Endothelial cell of umbilical vein (primary cell): ENCODE data around the gene BTK. TPM values are rescaled to one million over a fixed set of nuclear protein-coding genes. Genes with fewer than 3 reads are reported as not detected.

Experiments
- BruUV-seq: library from RNA; stranded (reverse); fragments of 400-500 nt; replicated peaks from 2 replicates; lab custom pipeline; 2021; lab: Mats Ljungman, UMichigan
- CTCF ChIA-PET: fragments of 300-600, 350-600 bp; sonication (Branson Sonifier 250); formaldehyde crosslinking; loops from one replicate; lab custom pipeline; 2021; ENCODE audit warnings: antibody characterized with exemption, inconsistent platforms; lab: Charles Lee
- POLR2A ChIA-PET: fragments of 300-600, 350-600 bp; sonication (Branson Sonifier 250); formaldehyde crosslinking; loops from one replicate; lab custom pipeline; 2021; ENCODE audit warnings: antibody characterized with exemption, inconsistent platforms; lab: Charles Lee
- DNase-seq: peaks from one replicate; pipeline ENCODE4 v3.0.0-alpha.2; 2011; ENCODE audit warnings: low read depth, low spot score
- FAIRE-seq: peaks from 2 replicates; lab custom pipeline; 2011; peaks lifted over from hg19 to GRCh38; lab: Jason Lieb, UNC
- H2AFZ ChIP-seq: 2 replicates; pipeline ENCODE4 v1.6.0; 2012; ENCODE audit warnings: low read depth, low read length, control low read depth, inconsistent platforms
- H3K27ac ChIP-seq: 2 replicates; pipeline ENCODE4 v1.5.1; 2011; ENCODE audit warnings: low read depth, mild to moderate bottlenecking, control low read depth, low read length, moderate library complexity; ENCODE audit not compliant: insufficient read depth
- H3K27me3 ChIP-seq, 2 experiments: 2 replicates each; pipeline versions ENCODE4 v1.6.0 to v1.6.1; 2011; ENCODE audit warnings: low read length in 2 of 2, mixed read lengths in 1 of 2; ENCODE audit not compliant: control insufficient read depth in 2 of 2, insufficient read depth in 2 of 2
- H3K36me3 ChIP-seq, 2 experiments: 2 replicates in 1 of 2; 3 replicates in 1 of 2; pipeline ENCODE4 v1.5.1; 2011; ENCODE audit warnings: low read length in 2 of 2, mild to moderate bottlenecking in 1 of 2, moderate library complexity in 1 of 2; ENCODE audit not compliant: control insufficient read depth in 2 of 2, insufficient read depth in 2 of 2; ENCODE audit errors: extremely low read depth in 1 of 2
- H3K4me1 ChIP-seq: 3 replicates; pipeline ENCODE4 v1.5.1; 2011; ENCODE audit warnings: mild to moderate bottlenecking, low read length; ENCODE audit not compliant: control insufficient read depth, insufficient read depth; ENCODE audit errors: extremely low read depth
- H3K4me2 ChIP-seq: 2 replicates; pipeline ENCODE4 v1.6.1; 2011; ENCODE audit warnings: low read length, control low read depth, mixed read lengths; ENCODE audit not compliant: insufficient read depth
- H3K4me3 ChIP-seq, 3 experiments: fragments of 200-600 bp in 1 of 3; sonication (generic), shearing (Covaris generic) in 1 of 3; replicated peaks in 1 of 3; 2 replicates each; pipeline ENCODE4 v1.5.1; 2011 to 2016; ENCODE audit warnings: control low read depth in 3 of 3, low read length in 3 of 3, mild to moderate bottlenecking in 2 of 3, inconsistent platforms in 1 of 3, low read depth in 1 of 3, moderate library complexity in 1 of 3; ENCODE audit not compliant: insufficient read depth in 1 of 3
- H3K79me2 ChIP-seq: 2 replicates; pipeline ENCODE4 v1.6.0; 2012; ENCODE audit warnings: low read length, inconsistent platforms; ENCODE audit not compliant: control insufficient read depth, insufficient read depth
- H3K9ac ChIP-seq: replicated peaks from 2 replicates; pipeline ENCODE3; 2011; ENCODE audit warnings: low read length, control low read depth; ENCODE audit not compliant: insufficient read depth; ENCODE audit errors: extremely low read depth
- H3K9me1 ChIP-seq: replicated peaks from 3 replicates; pipeline ENCODE4 v1.6.0; 2011; ENCODE audit warnings: mild to moderate bottlenecking, low read length; ENCODE audit not compliant: control insufficient read depth, insufficient read depth; ENCODE audit errors: extremely low read depth
- H3K9me3 ChIP-seq: replicated peaks from 2 replicates; pipeline ENCODE4 v1.5.1; 2012; ENCODE audit warnings: low read length, inconsistent platforms; ENCODE audit not compliant: control insufficient read depth, insufficient read depth
- H4K20me1 ChIP-seq: replicated peaks from 2 replicates; pipeline ENCODE3; 2011; ENCODE audit warnings: mild to moderate bottlenecking, low read length; ENCODE audit not compliant: control insufficient read depth, insufficient read depth; ENCODE audit errors: extremely low read depth
- EZH2 ChIP-seq: IDR thresholded peaks from 2 replicates; pipeline ENCODE4 v1.6.1; 2012; ENCODE audit warnings: borderline replicate concordance, low read depth, mild to moderate bottlenecking, moderate library complexity, low read length, inconsistent platforms; ENCODE audit not compliant: severe bottlenecking
- JUN ChIP-seq: IDR thresholded peaks from 2 replicates; pipeline ENCODE4 v1.6.1; 2011; ENCODE audit warnings: borderline replicate concordance, low read depth; ENCODE audit not compliant: insufficient read length, insufficient read depth
- POLR2A ChIP-seq: IDR thresholded peaks from 2 replicates; pipeline ENCODE4 v1.6.1; 2012; ENCODE audit warnings: low read depth, mild to moderate bottlenecking, control low read depth, low read length
- POLR2AphosphoS5 ChIP-seq: IDR thresholded peaks from 2 replicates; pipeline ENCODE4 v1.6.1; 2012; ENCODE audit warnings: low read depth, mild to moderate bottlenecking, control low read depth, low read length, moderate library complexity; ENCODE audit not compliant: insufficient read depth
- dilution Hi-C: fragments of 300-500 bp; cut with MboI; formaldehyde crosslinking; loops from one replicate; pipeline ENCODE4 v1.15.0; 2019; ENCODE audit warnings: low sequenced_read_pairs; ENCODE audit not compliant: extremely low pct_ligation_motif_present
- intact Hi-C: fragments of 100-400 bp; cut with micrococcal nuclease; formaldehyde crosslinking; loops from one replicate; pipeline ENCODE4 v1.10.0; 2022
- polyA plus RNA-seq, 4 experiments: library from polyadenylated mRNA; depleted of rRNA in 3 of 4; stranded (reverse) in 3 of 4; unstranded in 1 of 4; fragments of >200 nt; gene quantifications; 2 replicates each; pipeline versions ENCODE4 v1.2.1 to v1.2.3, GENCODE V29; 2011 to 2012; ENCODE audit warnings: missing spikeins in 1 of 4
- total RNA-seq: library from RNA; stranded (reverse); gene quantifications from 2 replicates; pipeline ENCODE4 v1.2.3, GENCODE V29; 2021
- TF ChIP-seq, protein P1 (sequence below), 2 donors: IDR thresholded peaks; 1 replicate in 1 of 2; 2 replicates in 1 of 2; pipeline ENCODE4 v1.5.1; 2011; ENCODE audit warnings: low read length in 2 of 2, mild to moderate bottlenecking in 2 of 2, moderate library complexity in 2 of 2, control low read depth in 1 of 2, inconsistent platforms in 1 of 2, low read depth in 1 of 2; ENCODE audit not compliant: insufficient read depth in 1 of 2; ENCODE audit errors: extremely low read depth in 1 of 2
- TF ChIP-seq, protein P2 (sequence below): IDR thresholded peaks from 2 replicates; pipeline ENCODE4 v1.6.1; 2011; ENCODE audit not compliant: insufficient read depth, insufficient read length

The BTK gene
- total and polyA plus RNA-seq, 2 donors (not counting 3 experiments of a cell fraction or from before 2014, with no cell fraction given) = 0.11 to 0.13 TPM

- Histone ChIP-seq H3K9me1 (no peaks in the 10 kb centered on the region), H3K27me3 (no peaks in the 10 kb centered on the region), H3K27ac (no peak overlapping the region), H2AFZ (no peak overlapping the region), H3K4me2 (no peak overlapping the region), H3K4me1 (peaks cover 10% of the 10 kb centered on the region), H3K9ac (no peak overlapping the region), H3K4me3 (no peak overlapping the region), H3K36me3 (peaks cover 0 to 4% of the 10 kb centered on the region in 2 experiments), H4K20me1 (no peaks in the 10 kb centered on the region), H3K9me3 (no peaks in the 10 kb centered on the region), H3K79me2 (peaks cover 10% of the 10 kb centered on the region)
- ChIA-PET POLR2A (no interaction called here), CTCF (no interaction called here)
- TF ChIP-seq POLR2A (no peak), JUN (no peak), EZH2 (no peak), POLR2AphosphoS5 (no peak)
- TF ChIP-seq, protein P1, sequence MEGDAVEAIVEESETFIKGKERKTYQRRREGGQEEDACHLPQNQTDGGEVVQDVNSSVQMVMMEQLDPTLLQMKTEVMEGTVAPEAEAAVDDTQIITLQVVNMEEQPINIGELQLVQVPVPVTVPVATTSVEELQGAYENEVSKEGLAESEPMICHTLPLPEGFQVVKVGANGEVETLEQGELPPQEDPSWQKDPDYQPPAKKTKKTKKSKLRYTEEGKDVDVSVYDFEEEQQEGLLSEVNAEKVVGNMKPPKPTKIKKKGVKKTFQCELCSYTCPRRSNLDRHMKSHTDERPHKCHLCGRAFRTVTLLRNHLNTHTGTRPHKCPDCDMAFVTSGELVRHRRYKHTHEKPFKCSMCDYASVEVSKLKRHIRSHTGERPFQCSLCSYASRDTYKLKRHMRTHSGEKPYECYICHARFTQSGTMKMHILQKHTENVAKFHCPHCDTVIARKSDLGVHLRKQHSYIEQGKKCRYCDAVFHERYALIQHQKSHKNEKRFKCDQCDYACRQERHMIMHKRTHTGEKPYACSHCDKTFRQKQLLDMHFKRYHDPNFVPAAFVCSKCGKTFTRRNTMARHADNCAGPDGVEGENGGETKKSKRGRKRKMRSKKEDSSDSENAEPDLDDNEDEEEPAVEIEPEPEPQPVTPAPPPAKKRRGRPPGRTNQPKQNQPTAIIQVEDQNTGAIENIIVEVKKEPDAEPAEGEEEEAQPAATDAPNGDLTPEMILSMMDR (IDR thresholded peaks at IDR 0.05; ENCODE audit: extremely low read depth in 1 of 2, insufficient read depth in 1 of 2, low read depth in 1 of 2, low read length in 2 of 2) = no peak
- TF ChIP-seq, protein P2, sequence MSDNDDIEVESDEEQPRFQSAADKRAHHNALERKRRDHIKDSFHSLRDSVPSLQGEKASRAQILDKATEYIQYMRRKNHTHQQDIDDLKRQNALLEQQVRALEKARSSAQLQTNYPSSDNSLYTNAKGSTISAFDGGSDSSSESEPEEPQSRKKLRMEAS = no peak
- dilution Hi-C loops (no loop called here), intact Hi-C loops (no loop called here)
- peak; percentile 45 for DNase-seq
- BruUV-seq = TSS peak; percentile 18
- no peak for FAIRE-seq
Observed at GRCh38 chrX:101397779-101398178, 11.8 kb upstream of the BTK start.
